Panc1 (cell line): ENCODE measurements around the gene EML5. TPM values are rescaled to one million over a fixed set of nuclear protein-coding genes. Genes with fewer than 3 reads are reported as not detected.

Experiments used
- ATAC-seq: fragments of 200-7000 bp; cut with Tn5 transposase; 2 replicates; pipeline ENCODE4 v1.9.1; 2020; ENCODE audit warnings: mild to moderate bottlenecking, moderate library complexity
- BruUV-seq: library from RNA; stranded (reverse); fragments of 400-500 nt; replicated peaks from 2 replicates; lab custom pipeline; 2021; lab: Mats Ljungman, UMichigan
- CTCF ChIA-PET: fragments of 300-600 bp; sonication (Branson Sonifier 250); formaldehyde crosslinking; loops from one replicate; lab custom pipeline; 2022; ENCODE audit warnings: antibody characterized with exemption; lab: Charles Lee
- POLR2A ChIA-PET: fragments of 300-600 bp; sonication (Branson Sonifier 250); formaldehyde crosslinking; loops from one replicate; lab custom pipeline; 2022; ENCODE audit warnings: antibody characterized with exemption; lab: Charles Lee
- DNase-seq: peaks from one replicate; pipeline ENCODE4 v3.0.0-alpha.2; 2010; ENCODE audit warnings: low read depth, low spot score
- H3K27ac ChIP-seq: 2 replicates; pipeline ENCODE4 v1.5.1; 2011; ENCODE audit warnings: mild to moderate bottlenecking, low read length, inconsistent platforms
- H3K27me3 ChIP-seq: fragments of 200-500 bp; sonication (Bioruptor generic); 2 replicates; pipeline ENCODE4 v1.6.0; 2014; ENCODE audit warnings: low read length, inconsistent platforms; ENCODE audit not compliant: control insufficient read depth, insufficient read depth
- H3K36me3 ChIP-seq: fragments of 200-500 bp; sonication (Bioruptor generic); 2 replicates; pipeline ENCODE4 v1.5.1; 2014; ENCODE audit warnings: inconsistent platforms, mild to moderate bottlenecking, low read length, moderate library complexity; ENCODE audit not compliant: control insufficient read depth, insufficient read depth
- H3K4me1 ChIP-seq: 2 replicates; pipeline ENCODE4 v1.5.1; 2011; ENCODE audit warnings: inconsistent platforms, mild to moderate bottlenecking, low read length, moderate library complexity; ENCODE audit not compliant: control insufficient read depth, insufficient read depth
- H3K4me3 ChIP-seq, 2 experiments: 2 replicates each; pipeline ENCODE4 v1.5.1; 2011 to 2012; ENCODE audit warnings: low read depth in 2 of 2, low read length in 2 of 2, mild to moderate bottlenecking in 2 of 2, inconsistent platforms in 1 of 2, moderate library complexity in 1 of 2
- H3K9me3 ChIP-seq: fragments of 200-500 bp; sonication (Bioruptor generic); 2 replicates; pipeline ENCODE4 v1.5.1; 2014; ENCODE audit warnings: low read depth, mild to moderate bottlenecking, inconsistent platforms, low read length, moderate library complexity; ENCODE audit not compliant: control insufficient read depth, insufficient read depth
- CTCF ChIP-seq: fragments of 450-650 bp; IDR thresholded peaks from 2 replicates; pipeline ENCODE4 v1.5.1; 2017; ENCODE audit warnings: mild to moderate bottlenecking
- POLR2AphosphoS5 ChIP-seq: IDR thresholded peaks from 2 replicates; pipeline ENCODE4 v1.6.1; 2012; ENCODE audit warnings: mild to moderate bottlenecking, low read depth, low read length, moderate library complexity
- SIN3A ChIP-seq: IDR thresholded peaks from 2 replicates; pipeline ENCODE4 v1.6.1; 2012; ENCODE audit warnings: low read depth, mild to moderate bottlenecking, low read length, moderate library complexity, borderline replicate concordance; ENCODE audit not compliant: insufficient read depth
- TCF7L2 ChIP-seq: IDR thresholded peaks from 2 replicates; pipeline ENCODE4 v1.6.1; 2011; ENCODE audit warnings: mild to moderate bottlenecking, low read depth, low read length, inconsistent platforms
- in situ Hi-C: cut with HindIII; loops from 2 replicates; pipeline ENCODE4 v1.10.0; 2016; ENCODE audit warnings: low sequenced_read_pairs, low pct_unique_long_range_greater_than_20kb
- intact Hi-C: fragments of 100-400 bp; cut with micrococcal nuclease; formaldehyde crosslinking; loops from one replicate; pipeline ENCODE4 v1.10.0; 2022; ENCODE audit not compliant: unreplicated experiment
- total RNA-seq: library from RNA; stranded (reverse); gene quantifications from one replicate; pipeline ENCODE4 v1.2.1, GENCODE V29; 2021; ENCODE audit not compliant: unreplicated experiment
- TF ChIP-seq, protein P1 (sequence below), 2 experiments: IDR thresholded peaks; 2 replicates each; pipeline ENCODE4 v1.6.1; 2011 to 2012; ENCODE audit warnings: low read depth in 2 of 2, control low read depth in 1 of 2, low read length in 1 of 2, mild to moderate bottlenecking in 1 of 2, moderate library complexity in 1 of 2; ENCODE audit not compliant: insufficient read depth in 1 of 2

EML5 gene
- total RNA-seq, 1 experiment from 2014 or later: 0.10 TPM

GRCh38 chr14:88630565-88630964 is 162.2 kb downstream of the EML5 start:
- Histone ChIP-seq H3K36me3 (no peaks in the 10 kb centered on the region), H3K4me3 (no peak overlapping the region), H3K9me3 (no peaks in the 10 kb centered on the region), H3K27ac (no peak overlapping the region), H3K27me3 (no peaks in the 10 kb centered on the region), H3K4me1 (no peaks in the 10 kb centered on the region)
- TF ChIP-seq SIN3A: no peak
- TF ChIP-seq TCF7L2: no peak
- TF ChIP-seq, protein P1, sequence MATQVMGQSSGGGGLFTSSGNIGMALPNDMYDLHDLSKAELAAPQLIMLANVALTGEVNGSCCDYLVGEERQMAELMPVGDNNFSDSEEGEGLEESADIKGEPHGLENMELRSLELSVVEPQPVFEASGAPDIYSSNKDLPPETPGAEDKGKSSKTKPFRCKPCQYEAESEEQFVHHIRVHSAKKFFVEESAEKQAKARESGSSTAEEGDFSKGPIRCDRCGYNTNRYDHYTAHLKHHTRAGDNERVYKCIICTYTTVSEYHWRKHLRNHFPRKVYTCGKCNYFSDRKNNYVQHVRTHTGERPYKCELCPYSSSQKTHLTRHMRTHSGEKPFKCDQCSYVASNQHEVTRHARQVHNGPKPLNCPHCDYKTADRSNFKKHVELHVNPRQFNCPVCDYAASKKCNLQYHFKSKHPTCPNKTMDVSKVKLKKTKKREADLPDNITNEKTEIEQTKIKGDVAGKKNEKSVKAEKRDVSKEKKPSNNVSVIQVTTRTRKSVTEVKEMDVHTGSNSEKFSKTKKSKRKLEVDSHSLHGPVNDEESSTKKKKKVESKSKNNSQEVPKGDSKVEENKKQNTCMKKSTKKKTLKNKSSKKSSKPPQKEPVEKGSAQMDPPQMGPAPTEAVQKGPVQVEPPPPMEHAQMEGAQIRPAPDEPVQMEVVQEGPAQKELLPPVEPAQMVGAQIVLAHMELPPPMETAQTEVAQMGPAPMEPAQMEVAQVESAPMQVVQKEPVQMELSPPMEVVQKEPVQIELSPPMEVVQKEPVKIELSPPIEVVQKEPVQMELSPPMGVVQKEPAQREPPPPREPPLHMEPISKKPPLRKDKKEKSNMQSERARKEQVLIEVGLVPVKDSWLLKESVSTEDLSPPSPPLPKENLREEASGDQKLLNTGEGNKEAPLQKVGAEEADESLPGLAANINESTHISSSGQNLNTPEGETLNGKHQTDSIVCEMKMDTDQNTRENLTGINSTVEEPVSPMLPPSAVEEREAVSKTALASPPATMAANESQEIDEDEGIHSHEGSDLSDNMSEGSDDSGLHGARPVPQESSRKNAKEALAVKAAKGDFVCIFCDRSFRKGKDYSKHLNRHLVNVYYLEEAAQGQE (IDR thresholded peaks at IDR 0.05; ENCODE audit: insufficient read depth in 1 of 2, low read depth in 2 of 2, low read length in 1 of 2): no peak
- no peak for TF ChIP-seq POLR2AphosphoS5
- no peak for TF ChIP-seq CTCF
- ATAC-seq (no peak), DNase-seq (no peak)
- intact Hi-C loops: no loop called here
- CTCF ChIA-PET: no interaction called here
- POLR2A ChIA-PET: no interaction called here
- BruUV-seq: no TSS peak
- in situ Hi-C loops: no loop called here

- intact Hi-C loops: no loop called here
- no peak overlapping the region for H3K4me3 ChIP-seq
- DNase-seq (no peak), ATAC-seq (no peak)
- no peaks in the 10 kb centered on the region for H3K27me3 ChIP-seq
- BruUV-seq: no TSS peak
- no peak overlapping the region for H3K27ac ChIP-seq
- POLR2A ChIA-PET: no interaction called here
- CTCF ChIA-PET: no interaction called here
- H3K4me1 ChIP-seq: no peaks in the 10 kb centered on the region
- in situ Hi-C loops: no loop called here
- TF ChIP-seq SIN3A (no peak), CTCF (no peak)
- H3K9me3 ChIP-seq: no peaks in the 10 kb centered on the region
- H3K36me3 ChIP-seq: no peaks in the 10 kb centered on the region
Observed at GRCh38 chr14:88628462-88628861, 164.3 kb downstream of the EML5 start.
